Upper lobe of right lung (tissue), 1 donor: Measurements from ENCODE around the gene FAM83G. TPM values are rescaled to one million over a fixed set of nuclear protein-coding genes. Genes with fewer than 3 reads are reported as not detected.
A peak's percentile ranks its signal among the peaks of the same experiment; 100 is the strongest.

Experiments used
- ATAC-seq: fragments of 200-7000 bp; cut with Tn5 transposase; one replicate; pipeline ENCODE4 v1.9.1; 2020; ENCODE audit warnings: mild to moderate bottlenecking, moderate library complexity
- DNase-seq: peaks from one replicate; pipeline ENCODE4 v3.0.0-alpha.2; 2020
- H3K27ac ChIP-seq: fragments of 200-600 bp; one replicate; pipeline ENCODE4 v1.8.0; 2022
- H3K27me3 ChIP-seq: fragments of 200-600 bp; one replicate; pipeline ENCODE4 v1.8.0; 2022; ENCODE audit warnings: mild to moderate bottlenecking
- H3K36me3 ChIP-seq: fragments of 200-600 bp; one replicate; pipeline ENCODE4 v1.8.0; 2022
- H3K4me1 ChIP-seq: fragments of 200-600 bp; one replicate; pipeline ENCODE4 v1.8.0; 2022
- H3K4me3 ChIP-seq: fragments of 200-600 bp; one replicate; pipeline ENCODE4 v1.8.0; 2022; ENCODE audit warnings: mild to moderate bottlenecking
- H3K9me3 ChIP-seq: fragments of 200-600 bp; one replicate; pipeline ENCODE4 v1.8.0; 2022
- CTCF ChIP-seq: fragments of 200-600 bp; IDR thresholded peaks from one replicate; pipeline ENCODE4 v1.8.0; 2022; ENCODE audit warnings: antibody characterized with exemption
- intact Hi-C: fragments of 100-400 bp; cut with DNase I; formaldehyde crosslinking; loops from one replicate; pipeline ENCODE4 v1.11.0; 2022
- total RNA-seq: library from RNA; stranded (reverse); fragmentation: NEBNext Ultra II Directional; extraction: Animal tissue kit (Norgen Biotek cat#: 25700); gene quantifications from one replicate; pipeline ENCODE4 v1.2.1, GENCODE V29; 2021
- donor health status: DM: no; HTN: yes; CAD: no; lungs with severe emphysema.

FAM83G gene
- total RNA-seq, 1 donor from 2014 or later, result 8.3 TPM

- TF ChIP-seq CTCF, result no peak
- ATAC-seq (no peak), DNase-seq (peak; percentile 44)
- Histone ChIP-seq H3K36me3 (no peaks in the 10 kb centered on the region), H3K27ac (no peak overlapping the region), H3K9me3 (no peaks in the 10 kb centered on the region), H3K4me1 (no peaks in the 10 kb centered on the region), H3K27me3 (no peaks in the 10 kb centered on the region), H3K4me3 (no peak overlapping the region)
- intact Hi-C loops, result no loop called here
Observed at GRCh38 chr17:19016297-19016696, 11.7 kb upstream of the FAM83G start.

- H3K36me3 ChIP-seq, result no peaks in the 10 kb centered on the region
- H3K27me3 ChIP-seq, result no peaks in the 10 kb centered on the region
- ATAC-seq, result no peak
- TF ChIP-seq CTCF, result no peak
- peak; percentile 46 for DNase-seq
- H3K27ac ChIP-seq, result no peak overlapping the region
- H3K9me3 ChIP-seq, result no peaks in the 10 kb centered on the region
- no peak overlapping the region for H3K4me3 ChIP-seq
- intact Hi-C loops, result no loop called here
- no peaks in the 10 kb centered on the region for H3K4me1 ChIP-seq
Observed at GRCh38 chr17:19015428-19015827, 10.9 kb upstream of the FAM83G start.

GRCh38 chr17:19014628-19015215, 10.2 kb upstream of the FAM83G start:
- Histone ChIP-seq H3K27me3 (no peaks in the 10 kb centered on the region), H3K9me3 (no peaks in the 10 kb centered on the region), H3K4me3 (no peak overlapping the region), H3K4me1 (no peaks in the 10 kb centered on the region), H3K36me3 (no peaks in the 10 kb centered on the region), H3K27ac (no peak overlapping the region)
- DNase-seq (no peak), ATAC-seq (no peak)
- intact Hi-C loops, result no loop called here
- no peak for TF ChIP-seq CTCF

- Histone ChIP-seq H3K27me3 (no peaks in the 10 kb centered on the region), H3K36me3 (no peaks in the 10 kb centered on the region), H3K4me1 (no peaks in the 10 kb centered on the region), H3K27ac (no peak overlapping the region), H3K9me3 (no peaks in the 10 kb centered on the region), H3K4me3 (no peak overlapping the region)
- intact Hi-C loops, result no loop called here
- ATAC-seq, result no peak
- no peak for TF ChIP-seq CTCF
- DNase-seq, result no peak
Observed at GRCh38 chr17:19013806-19014627, 9.5 kb upstream of the FAM83G start.

GRCh38 chr17:19013226-19013625, 8.7 kb upstream of the FAM83G start:
- no peak overlapping the region for H3K4me3 ChIP-seq
- H3K27me3 ChIP-seq, result no peaks in the 10 kb centered on the region
- no peaks in the 10 kb centered on the region for H3K4me1 ChIP-seq
- no peak overlapping the region for H3K27ac ChIP-seq
- no peaks in the 10 kb centered on the region for H3K36me3 ChIP-seq
- no peak for TF ChIP-seq CTCF
- ATAC-seq (no peak), DNase-seq (no peak)
- intact Hi-C loops, result no loop called here
- H3K9me3 ChIP-seq, result no peaks in the 10 kb centered on the region
